K562 (cell line): ENCODE data around the gene PLEKHH2. TPM values are rescaled to one million over a fixed set of nuclear protein-coding genes. Genes with fewer than 3 reads are reported as not detected.

Experiments used
- ARID4B ChIP-seq: sonication (generic); formaldehyde crosslinking; IDR thresholded peaks from 2 replicates; pipeline ENCODE4 v1.8.0; 2022; ENCODE audit warnings: mild to moderate bottlenecking, missing genetic modification reagents
- BMI1 ChIP-seq: fragments of 150-350 bp; IDR thresholded peaks from 2 replicates; pipeline ENCODE4 v1.6.1; 2014; ENCODE audit warnings: low read length
- BRD4 ChIP-seq: fragments of 200-600 bp; sonication (generic); IDR thresholded peaks from 2 replicates; pipeline ENCODE4 v1.6.1; 2017; ENCODE audit warnings: inconsistent platforms
- FIP1L1 ChIP-seq: fragments of 200-400 bp; formaldehyde crosslinking; IDR thresholded peaks from 2 replicates; pipeline ENCODE4 v1.6.1; 2018; ENCODE audit warnings: mild to moderate bottlenecking, low read depth, low read length; ENCODE audit not compliant: poor library complexity, severe bottlenecking
- GTF2E2 ChIP-seq: fragments of 200-800 bp; sonication (Bioruptor generic); IDR thresholded peaks from 2 replicates; pipeline ENCODE4 v1.6.1; 2016; ENCODE audit warnings: missing genetic modification characterization, missing compliant biosample characterization
- KLF13 ChIP-seq: fragments of 450-650 bp; IDR thresholded peaks from 2 replicates; pipeline ENCODE4 v1.6.1; 2016; ENCODE audit warnings: missing genetic modification characterization, low read depth, mild to moderate bottlenecking, missing compliant biosample characterization, moderate library complexity, borderline replicate concordance
- MAZ ChIP-seq, 2 experiments: fragments of 450-650 bp in 1 of 2; sonication (generic) in 1 of 2; formaldehyde crosslinking; IDR thresholded peaks in 1 of 2; conservative IDR thresholded peaks in 1 of 2; 2 replicates each; pipeline versions ENCODE4 v1.4.0 to v1.5.0; 2020; ENCODE audit warnings: mild to moderate bottlenecking in 1 of 2, missing genetic modification reagents in 1 of 2
- MLLT1 ChIP-seq, 2 experiments: fragments of 450-650 bp; IDR thresholded peaks; 2 replicates each; pipeline ENCODE4 v1.6.1; 2016
- NR2C1 ChIP-seq, 2 experiments: fragments of 450-650 bp; IDR thresholded peaks; 2 replicates each; pipeline ENCODE4 v1.6.1; 2017; ENCODE audit warnings: mild to moderate bottlenecking in 2 of 2, antibody characterized with exemption in 1 of 2, inconsistent platforms in 1 of 2, missing compliant biosample characterization in 1 of 2, missing genetic modification characterization in 1 of 2
- RAD21 ChIP-seq, 2 experiments: fragments of 250-450 bp in 1 of 2; fragments of 450-650 bp in 1 of 2; sonication (Bioruptor Pico) in 1 of 2; formaldehyde crosslinking in 1 of 2; IDR thresholded peaks in 1 of 2; conservative IDR thresholded peaks in 1 of 2; 2 replicates each; pipeline versions ENCODE4 v1.4.0 to v1.8.0; 2020 to 2022; ENCODE audit warnings: mild to moderate bottlenecking in 2 of 2, moderate library complexity in 1 of 2
- RFX1 ChIP-seq: fragments of 450-650 bp; IDR thresholded peaks from 2 replicates; pipeline ENCODE4 v1.6.1; 2016; ENCODE audit warnings: mild to moderate bottlenecking, moderate library complexity
- SOX6 ChIP-seq: fragments of 450-650 bp; IDR thresholded peaks from 2 replicates; pipeline ENCODE4 v1.6.1; 2014; ENCODE audit warnings: mild to moderate bottlenecking
- TAF15 ChIP-seq: fragments of 200-400 bp; formaldehyde crosslinking; IDR thresholded peaks from 2 replicates; pipeline ENCODE4 v1.6.1; 2017; ENCODE audit warnings: mild to moderate bottlenecking, low read depth, low read length, moderate library complexity
- ZBTB33 ChIP-seq: sonication (generic); formaldehyde crosslinking; IDR thresholded peaks from 2 replicates; pipeline ENCODE4 v1.8.1; 2023; ENCODE audit warnings: mild to moderate bottlenecking, missing genetic modification reagents
- ZNF551 ChIP-seq: fragments of 250-450 bp; sonication (Bioruptor Pico); IDR thresholded peaks from 2 replicates; pipeline ENCODE4 v1.5.0; 2021; ENCODE audit warnings: mild to moderate bottlenecking, moderate library complexity
- polyA plus RNA-seq, 8 experiments: library from polyadenylated mRNA; depleted of rRNA in 4 of 8; stranded (reverse) in 5 of 8; unstranded in 3 of 8; fragments of >200 nt; fragmentation: Nextera tagmentation in 2 of 8; fragmentation: Illumina TruSeq in 1 of 8; extraction: Ambion mirVana in 2 of 8; extraction: Trizol in 1 of 8; gene quantifications; 2 replicates each; pipeline versions ENCODE4 v1.2.1 to v1.2.3, GENCODE V29; 2011 to 2014; ENCODE audit warnings: inconsistent platforms in 1 of 8, missing spikeins in 1 of 8
- total RNA-seq, 7 experiments: library from RNA; depleted of rRNA in 6 of 7; stranded (reverse); fragments of >200 nt in 6 of 7; fragmentation: Illumina TruSeq in 2 of 7; extraction: Trizol in 2 of 7; gene quantifications; 2 replicates each; pipeline versions ENCODE4 v1.2.1 to v1.2.3, GENCODE V29; 2011 to 2021; ENCODE audit warnings: low replicate concordance in 1 of 7
- TF ChIP-seq, protein P1 (sequence below), 3 experiments: IDR thresholded peaks in 2 of 3; conservative IDR thresholded peaks in 1 of 3; 2 replicates each; pipeline ENCODE4 v1.5.1; 2011 to 2012; ENCODE audit warnings: low read length in 3 of 3, mild to moderate bottlenecking in 3 of 3, control low read depth in 2 of 3, improper control_type of control experiment in 1 of 3, inconsistent platforms in 1 of 3, low read depth in 1 of 3, mixed read lengths in 1 of 3, moderate library complexity in 1 of 3; ENCODE audit not compliant: insufficient read depth in 2 of 3

PLEKHH2 gene
- total and polyA plus RNA-seq, 9 of the 15 experiments (the other 6 are each of a cell fraction or from before 2014, with no cell fraction given), result 0.77 to 13.5 (median 2.7) TPM

GRCh38 chr2:43611987-43612894 is 24.8 kb upstream of the PLEKHH2 start (continued):
- TF ChIP-seq, protein P1, sequence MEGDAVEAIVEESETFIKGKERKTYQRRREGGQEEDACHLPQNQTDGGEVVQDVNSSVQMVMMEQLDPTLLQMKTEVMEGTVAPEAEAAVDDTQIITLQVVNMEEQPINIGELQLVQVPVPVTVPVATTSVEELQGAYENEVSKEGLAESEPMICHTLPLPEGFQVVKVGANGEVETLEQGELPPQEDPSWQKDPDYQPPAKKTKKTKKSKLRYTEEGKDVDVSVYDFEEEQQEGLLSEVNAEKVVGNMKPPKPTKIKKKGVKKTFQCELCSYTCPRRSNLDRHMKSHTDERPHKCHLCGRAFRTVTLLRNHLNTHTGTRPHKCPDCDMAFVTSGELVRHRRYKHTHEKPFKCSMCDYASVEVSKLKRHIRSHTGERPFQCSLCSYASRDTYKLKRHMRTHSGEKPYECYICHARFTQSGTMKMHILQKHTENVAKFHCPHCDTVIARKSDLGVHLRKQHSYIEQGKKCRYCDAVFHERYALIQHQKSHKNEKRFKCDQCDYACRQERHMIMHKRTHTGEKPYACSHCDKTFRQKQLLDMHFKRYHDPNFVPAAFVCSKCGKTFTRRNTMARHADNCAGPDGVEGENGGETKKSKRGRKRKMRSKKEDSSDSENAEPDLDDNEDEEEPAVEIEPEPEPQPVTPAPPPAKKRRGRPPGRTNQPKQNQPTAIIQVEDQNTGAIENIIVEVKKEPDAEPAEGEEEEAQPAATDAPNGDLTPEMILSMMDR (IDR thresholded peaks at IDR 0.05 in 2 of 3, conservative IDR thresholded peaks at IDR 0.05 in 1 of 3; ENCODE audit: insufficient read depth in 2 of 3, low read depth in 1 of 3, low read length in 3 of 3), result peak; percentile 68 to 86 (median 84)
- TF ChIP-seq ARID4B (CRISPR knock-in tag), result no peak
- 0 out of 2 replicates have a peak, but pooled peaks have one; percentile 17 for TF ChIP-seq SOX6
- no peak for TF ChIP-seq ZBTB33 (CRISPR knock-in tag)
- no peak for TF ChIP-seq RFX1
- no peak for TF ChIP-seq GTF2E2 (tag)
- no peak for TF ChIP-seq ZNF551 (CRISPR knock-in tag)
- no peak for TF ChIP-seq TAF15
- no peak for TF ChIP-seq NR2C1 (IDR thresholded peaks at IDR 0.05)
- no peak for TF ChIP-seq NR2C1 (tag; IDR thresholded peaks at IDR 0.05)
- no peak for TF ChIP-seq BRD4
- TF ChIP-seq KLF13 (tag), result no peak
- no peak for TF ChIP-seq BMI1
- TF ChIP-seq RAD21 (CRISPR knock-in tag; conservative IDR thresholded peaks at IDR 0.05 in 1 of 2, IDR thresholded peaks at IDR 0.05 in 1 of 2), result peak; percentile 63 to 85
- no peak for TF ChIP-seq MLLT1 (IDR thresholded peaks at IDR 0.05)
- TF ChIP-seq MAZ (CRISPR knock-in tag; conservative IDR thresholded peaks at IDR 0.05 in 1 of 2, IDR thresholded peaks at IDR 0.05 in 1 of 2), result 0 out of 4 replicates have a peak, but pooled peaks of 1 of the 2 experiments have one; percentile 15
- TF ChIP-seq FIP1L1, result no peak
